ENCODE data around the gene ATXN1. TPM values are rescaled to one million over a fixed set of nuclear protein-coding genes. Genes with fewer than 3 reads are reported as not detected.

Gene ATXN1
- total RNA-seq, 1 donor from 2014 or later: 18.4 TPM

- DNase-seq (ENCODE audit: low read depth): no peak
- no peaks in the 10 kb centered on the region for H3K36me3 ChIP-seq (ENCODE audit: control insufficient read depth, insufficient read depth, low read length)
- H3K27me3 ChIP-seq (ENCODE audit: control insufficient read depth, insufficient read depth, low read length): no peaks in the 10 kb centered on the region
- no peak overlapping the region for H3K4me3 ChIP-seq (ENCODE audit: low read depth, low read length)
- no peak for TF ChIP-seq CTCF (IDR thresholded peaks at IDR 0.05; ENCODE audit: insufficient read depth, low read length, severe bottlenecking)
- FAIRE-seq: no peak
Observed at GRCh38 chr6:16527691-16528090, 233.6 kb downstream of the ATXN1 start.

- DNase-seq (ENCODE audit: low read depth) (no peak), FAIRE-seq (no peak)
- Histone ChIP-seq H3K4me3 (ENCODE audit: low read depth, low read length) (no peak overlapping the region), H3K27me3 (ENCODE audit: control insufficient read depth, insufficient read depth, low read length) (no peaks in the 10 kb centered on the region), H3K36me3 (ENCODE audit: control insufficient read depth, insufficient read depth, low read length) (peaks cover 2% of the 10 kb centered on the region)
- no peak for TF ChIP-seq CTCF (IDR thresholded peaks at IDR 0.05; ENCODE audit: insufficient read depth, low read length, severe bottlenecking)
Observed at GRCh38 chr6:16524380-16524707, 236.9 kb downstream of the ATXN1 start.

- no peak for TF ChIP-seq CTCF (IDR thresholded peaks at IDR 0.05; ENCODE audit: insufficient read depth, low read length, severe bottlenecking)
- FAIRE-seq (no peak), DNase-seq (ENCODE audit: low read depth) (no peak)
- no peaks in the 10 kb centered on the region for H3K27me3 ChIP-seq (ENCODE audit: control insufficient read depth, insufficient read depth, low read length)
- peaks cover 2% of the 10 kb centered on the region for H3K36me3 ChIP-seq (ENCODE audit: control insufficient read depth, insufficient read depth, low read length)
- H3K4me3 ChIP-seq (ENCODE audit: low read depth, low read length): no peak overlapping the region
Observed at GRCh38 chr6:16523606-16524379, 237.5 kb downstream of the ATXN1 start.

- Histone ChIP-seq H3K4me3 (ENCODE audit: low read depth, low read length) (no peak overlapping the region), H3K27me3 (ENCODE audit: control insufficient read depth, insufficient read depth, low read length) (no peaks in the 10 kb centered on the region), H3K36me3 (ENCODE audit: control insufficient read depth, insufficient read depth, low read length) (peaks cover 2% of the 10 kb centered on the region)
- TF ChIP-seq CTCF (IDR thresholded peaks at IDR 0.05; ENCODE audit: insufficient read depth, low read length, severe bottlenecking): no peak
- DNase-seq (ENCODE audit: low read depth): no peak
- FAIRE-seq: no peak
Observed at GRCh38 chr6:16522937-16523336, 238.3 kb downstream of the ATXN1 start.

GRCh38 chr6:16521528-16521927 is 239.7 kb downstream of the ATXN1 start:
- Histone ChIP-seq H3K36me3 (ENCODE audit: control insufficient read depth, insufficient read depth, low read length) (peaks cover 2% of the 10 kb centered on the region), H3K27me3 (ENCODE audit: control insufficient read depth, insufficient read depth, low read length) (no peaks in the 10 kb centered on the region), H3K4me3 (ENCODE audit: low read depth, low read length) (no peak overlapping the region)
- FAIRE-seq (no peak), DNase-seq (ENCODE audit: low read depth) (no peak)
- TF ChIP-seq CTCF (IDR thresholded peaks at IDR 0.05; ENCODE audit: insufficient read depth, low read length, severe bottlenecking): no peak
